GM23338 (cell line): ENCODE data around the gene EIF4G3.

ENCODE experiments used
- CREB1 ChIP-seq: fragments of 250-450 bp; sonication (Bioruptor Pico); IDR thresholded peaks from 2 replicates; pipeline ENCODE4 v1.5.0; 2020; ENCODE audit warnings: low read depth, mild to moderate bottlenecking, moderate library complexity
- CTCF ChIP-seq, 2 experiments: fragments of 200-600 bp in 1 of 2; sonication (generic) in 1 of 2; conservative IDR thresholded peaks; 2 replicates each; pipeline versions ENCODE4 v1.5.1 to v1.6.1; 2016 to 2017; ENCODE audit warnings: antibody characterized with exemption in 2 of 2, low read depth in 2 of 2, mild to moderate bottlenecking in 2 of 2, moderate library complexity in 1 of 2
- ETS1 ChIP-seq: IDR thresholded peaks from 2 replicates; pipeline ENCODE4 v1.6.1; 2016; ENCODE audit warnings: antibody characterized with exemption
- EZH2 ChIP-seq: fragments of 200-600 bp; sonication (generic); IDR thresholded peaks from one replicate; pipeline ENCODE4 v1.8.0; 2017; ENCODE audit warnings: antibody characterized with exemption, mild to moderate bottlenecking, low read depth; ENCODE audit not compliant: unreplicated experiment
- EZH2phosphoT487 ChIP-seq: fragments of 200-600 bp; sonication (generic); IDR thresholded peaks from one replicate; pipeline ENCODE4 v1.8.1; 2018; ENCODE audit warnings: antibody characterized with exemption; ENCODE audit not compliant: unreplicated experiment
- JUNB ChIP-seq: IDR thresholded peaks from one replicate; pipeline ENCODE4 v1.6.1; 2016; ENCODE audit warnings: antibody characterized with exemption; ENCODE audit not compliant: unreplicated experiment
- NANOG ChIP-seq: IDR thresholded peaks from 2 replicates; pipeline ENCODE4 v1.6.1; 2016; ENCODE audit warnings: antibody characterized with exemption, borderline replicate concordance
- POLR2AphosphoS5 ChIP-seq: IDR thresholded peaks from 2 replicates; pipeline ENCODE4 v1.6.1; 2016; ENCODE audit warnings: antibody characterized with exemption, low read depth
- STAT1 ChIP-seq: IDR thresholded peaks from one replicate; pipeline ENCODE4 v1.6.1; 2016; ENCODE audit warnings: antibody characterized with exemption; ENCODE audit not compliant: unreplicated experiment
- ZNF114 ChIP-seq: fragments of 250-450 bp; sonication (Bioruptor Pico); IDR thresholded peaks from 2 replicates; pipeline ENCODE4 v1.5.0; 2020; ENCODE audit warnings: mild to moderate bottlenecking, moderate library complexity
- ZNF331 ChIP-seq: fragments of 250-450 bp; sonication (Bioruptor Pico); IDR thresholded peaks from 2 replicates; pipeline ENCODE4 v1.5.0; 2020; ENCODE audit warnings: low read depth, mild to moderate bottlenecking, moderate library complexity
- TF ChIP-seq, protein P1 (sequence below): IDR thresholded peaks from one replicate; pipeline ENCODE4 v1.6.1; 2018; ENCODE audit warnings: antibody characterized with exemption; ENCODE audit not compliant: unreplicated experiment

GRCh38 chr1:20932437-20932977 lies 244.2 kb downstream of the EIF4G3 start:
- TF ChIP-seq EZH2phosphoT487 (no peak), CTCF (conservative IDR thresholded peaks at IDR 0.05; ENCODE audit: low read depth in 2 of 2) (no peak), ETS1 (no peak), EZH2 (no peak), JUNB (no peak), POLR2AphosphoS5 (no peak), CREB1 (no peak), STAT1 (no peak), NANOG (no peak), ZNF114 (CRISPR knock-in tag) (no peak), ZNF331 (no peak)
- TF ChIP-seq, protein P1, sequence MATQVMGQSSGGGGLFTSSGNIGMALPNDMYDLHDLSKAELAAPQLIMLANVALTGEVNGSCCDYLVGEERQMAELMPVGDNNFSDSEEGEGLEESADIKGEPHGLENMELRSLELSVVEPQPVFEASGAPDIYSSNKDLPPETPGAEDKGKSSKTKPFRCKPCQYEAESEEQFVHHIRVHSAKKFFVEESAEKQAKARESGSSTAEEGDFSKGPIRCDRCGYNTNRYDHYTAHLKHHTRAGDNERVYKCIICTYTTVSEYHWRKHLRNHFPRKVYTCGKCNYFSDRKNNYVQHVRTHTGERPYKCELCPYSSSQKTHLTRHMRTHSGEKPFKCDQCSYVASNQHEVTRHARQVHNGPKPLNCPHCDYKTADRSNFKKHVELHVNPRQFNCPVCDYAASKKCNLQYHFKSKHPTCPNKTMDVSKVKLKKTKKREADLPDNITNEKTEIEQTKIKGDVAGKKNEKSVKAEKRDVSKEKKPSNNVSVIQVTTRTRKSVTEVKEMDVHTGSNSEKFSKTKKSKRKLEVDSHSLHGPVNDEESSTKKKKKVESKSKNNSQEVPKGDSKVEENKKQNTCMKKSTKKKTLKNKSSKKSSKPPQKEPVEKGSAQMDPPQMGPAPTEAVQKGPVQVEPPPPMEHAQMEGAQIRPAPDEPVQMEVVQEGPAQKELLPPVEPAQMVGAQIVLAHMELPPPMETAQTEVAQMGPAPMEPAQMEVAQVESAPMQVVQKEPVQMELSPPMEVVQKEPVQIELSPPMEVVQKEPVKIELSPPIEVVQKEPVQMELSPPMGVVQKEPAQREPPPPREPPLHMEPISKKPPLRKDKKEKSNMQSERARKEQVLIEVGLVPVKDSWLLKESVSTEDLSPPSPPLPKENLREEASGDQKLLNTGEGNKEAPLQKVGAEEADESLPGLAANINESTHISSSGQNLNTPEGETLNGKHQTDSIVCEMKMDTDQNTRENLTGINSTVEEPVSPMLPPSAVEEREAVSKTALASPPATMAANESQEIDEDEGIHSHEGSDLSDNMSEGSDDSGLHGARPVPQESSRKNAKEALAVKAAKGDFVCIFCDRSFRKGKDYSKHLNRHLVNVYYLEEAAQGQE = no peak
